Non-pigmented ciliary epithelial cell (primary cell): ENCODE measurements around the gene CDK9.

ENCODE experiments used
- DNase-seq: peaks from one replicate; pipeline ENCODE4 v3.0.0-alpha.2; 2010; ENCODE audit warnings: low read depth

CDK9 gene

GRCh38 chr9:127803507-127804352 is 17.9 kb downstream of the CDK9 start:
- no peak for DNase-seq

GRCh38 chr9:127805620-127806019 is 19.8 kb downstream of the CDK9 start:
- DNase-seq = no peak

GRCh38 chr9:127806871-127807270 is 21.0 kb downstream of the CDK9 start:
- no peak for DNase-seq

- no peak for DNase-seq
Measured at GRCh38 chr9:127808347-127809001, 22.6 kb downstream of the CDK9 start.

GRCh38 chr9:127809002-127809539 is 23.2 kb downstream of the CDK9 start:
- DNase-seq = no peak

- no peak for DNase-seq
Measured at GRCh38 chr9:127809540-127810377, 23.9 kb downstream of the CDK9 start.

- no peak for DNase-seq
Measured at GRCh38 chr9:127810378-127811187, 24.7 kb downstream of the CDK9 start.

GRCh38 chr9:127812011-127812410 is 26.2 kb downstream of the CDK9 start:
- DNase-seq = no peak

- DNase-seq = no peak
Measured at GRCh38 chr9:127812936-127813675, 27.3 kb downstream of the CDK9 start.

- DNase-seq = no peak
Measured at GRCh38 chr9:127813686-127814226, 27.9 kb downstream of the CDK9 start.

- DNase-seq = no peak
Measured at GRCh38 chr9:127814619-127815511, 29.0 kb downstream of the CDK9 start.

- no peak for DNase-seq
Measured at GRCh38 chr9:127815512-127816361, 29.9 kb downstream of the CDK9 start.

- no peak for DNase-seq
Measured at GRCh38 chr9:127816362-127816725, 30.5 kb downstream of the CDK9 start.

- DNase-seq = no peak
Measured at GRCh38 chr9:127816728-127817127, 30.9 kb downstream of the CDK9 start.

- no peak for DNase-seq
Measured at GRCh38 chr9:127817881-127818434, 32.1 kb downstream of the CDK9 start.

GRCh38 chr9:127818574-127818973 is 32.7 kb downstream of the CDK9 start:
- no peak for DNase-seq

GRCh38 chr9:127822108-127822507 is 36.3 kb downstream of the CDK9 start:
- no peak for DNase-seq
